Spleen (tissue), 11 donors: ENCODE results near the gene CACNA1C. TPM values are rescaled to one million over a fixed set of nuclear protein-coding genes. Genes with fewer than 3 reads are reported as not detected.

Source experiments
- DNase-seq: peaks from one replicate; pipeline ENCODE4 v3.0.0-alpha.2; 2020
- H3K27ac ChIP-seq, 8 donors: fragments of 200-600 bp; sonication (generic) in 7 of 8; 1 replicate in 4 of 8; 2 replicates in 4 of 8; pipeline versions ENCODE4 v1.5.0 to v1.8.0; 2016 to 2021; ENCODE audit warnings: inconsistent platforms in 4 of 8, mild to moderate bottlenecking in 4 of 8, moderate library complexity in 1 of 8
- H3K27me3 ChIP-seq, 7 donors: fragments of 200-600 bp; sonication (generic) in 6 of 7; replicated peaks in 1 of 7; 1 replicate in 4 of 7; 2 replicates in 3 of 7; pipeline versions ENCODE4 v1.5.0 to v1.8.0; 2016 to 2021; ENCODE audit warnings: inconsistent platforms in 3 of 7, mild to moderate bottlenecking in 1 of 7
- H3K36me3 ChIP-seq, 6 donors: fragments of 200-600 bp; sonication (generic) in 5 of 6; 1 replicate in 4 of 6; 2 replicates in 2 of 6; pipeline versions ENCODE4 v1.5.0 to v1.8.0; 2016 to 2021; ENCODE audit warnings: inconsistent platforms in 2 of 6
- H3K4me1 ChIP-seq, 6 donors: fragments of 200-600 bp; sonication (generic) in 5 of 6; 1 replicate in 3 of 6; 2 replicates in 3 of 6; pipeline versions ENCODE4 v1.5.0 to v1.8.0; 2016 to 2021; ENCODE audit warnings: inconsistent platforms in 3 of 6
- H3K4me3 ChIP-seq, 8 donors: fragments of 200-600 bp; sonication (generic) in 7 of 8; 1 replicate in 4 of 8; 2 replicates in 4 of 8; pipeline versions ENCODE4 v1.5.0 to v1.8.0; 2016 to 2021; ENCODE audit warnings: inconsistent platforms in 4 of 8, mild to moderate bottlenecking in 4 of 8, moderate library complexity in 2 of 8
- H3K9me3 ChIP-seq, 8 donors: fragments of 200-600 bp; sonication (generic) in 7 of 8; 1 replicate in 4 of 8; 2 replicates in 4 of 8; pipeline versions ENCODE4 v1.5.0 to v1.8.0; 2016 to 2021; ENCODE audit warnings: inconsistent platforms in 4 of 8
- POLR2A ChIP-seq, 3 donors: fragments of 450-650 bp; IDR thresholded peaks; one replicate each; pipeline ENCODE4 v1.5.1; 2017; ENCODE audit warnings: antibody characterized with exemption in 3 of 3, mild to moderate bottlenecking in 1 of 3
- POLR2AphosphoS5 ChIP-seq, 3 donors: sonication (generic); formaldehyde crosslinking; IDR thresholded peaks; one replicate each; pipeline ENCODE4 v1.5.1; 2017; ENCODE audit warnings: antibody characterized with exemption in 3 of 3
- WGBS, 5 donors: extraction: QIAGEN DNeasy Blood & Tissue Kit in 3 of 5; methylation state at CpG; one replicate each; pipeline versions ENCODE4 v1.1.5 to v1.1.7; 2013 to 2018; 5-methylcytosine and 5-hydroxymethylcytosine counted together
- intact Hi-C: fragments of 100-400 bp; cut with DNase I; formaldehyde crosslinking; loops from one replicate; pipeline ENCODE4 v1.15.0; 2023; ENCODE audit warnings: low total_unique reads
- polyA plus RNA-seq, 3 donors: library from polyadenylated mRNA; stranded (reverse); fragments of 200-250 nt; gene quantifications; one replicate each; pipeline ENCODE4 v1.2.1, GENCODE V29; 2013
- total RNA-seq, 7 donors: library from RNA; depleted of rRNA in 3 of 7; stranded (reverse); fragments of >200 nt in 3 of 7; fragmentation: NEBNext Ultra II Directional in 4 of 7; extraction: Animal tissue kit (Norgen Biotek cat#: 25700) in 4 of 7; gene quantifications; one replicate each; pipeline versions ENCODE4 v1.1.0 to v1.2.1, GENCODE V29; 2016 to 2021
- TF ChIP-seq, protein P1 (sequence below), 11 experiments: fragments of 200-600 bp in 7 of 11; fragments of 450-650 bp in 4 of 11; sonication (generic) in 4 of 11; IDR thresholded peaks in 8 of 11; conservative IDR thresholded peaks in 3 of 11; 1 replicate in 7 of 11; 2 replicates in 4 of 11; pipeline versions ENCODE4 v1.4.0 to v1.8.0; 2016 to 2021; ENCODE audit warnings: antibody characterized with exemption in 11 of 11, inconsistent platforms in 4 of 11, mild to moderate bottlenecking in 1 of 11
- donor health status: healthy with polysubstance abuse.
- donor health status: DM: no; HTN: no; CAD: no; lungs with moderate emphysema.
- donor health status: DM: no; HTN: no; CAD: no.
- donor health status: Bipolar disorder and iron deficiency.
- donor health status: healthy.
- donor health status: DM: no; HTN: no; CAD: no.
- donor health status: DM: yes; HTN: yes; CAD: no.

Gene CACNA1C
- total and polyA plus RNA-seq, 10 donors = 0.67 to 27.6 (median 18.4) TPM

GRCh38 chr12:2429032-2429431, 376.2 kb downstream of the CACNA1C start:
- Histone ChIP-seq H3K9me3 (peaks cover 0 to 8% (median 3%) of the 10 kb centered on the region in 8 donors), H3K27ac (no peak overlapping the region), H3K27me3 (no peaks in the 10 kb centered on the region), H3K4me3 (no peak overlapping the region), H3K4me1 (peaks cover 0 to 13% (median 2%) of the 10 kb centered on the region in 6 donors), H3K36me3 (no peaks in the 10 kb centered on the region)
- 83 to 93% (median 84%) methylated on average over 4 of the region's 4 CpGs for WGBS, 5 donors
- intact Hi-C loops = no loop called here
- DNase-seq = no peak
- TF ChIP-seq, protein P1, sequence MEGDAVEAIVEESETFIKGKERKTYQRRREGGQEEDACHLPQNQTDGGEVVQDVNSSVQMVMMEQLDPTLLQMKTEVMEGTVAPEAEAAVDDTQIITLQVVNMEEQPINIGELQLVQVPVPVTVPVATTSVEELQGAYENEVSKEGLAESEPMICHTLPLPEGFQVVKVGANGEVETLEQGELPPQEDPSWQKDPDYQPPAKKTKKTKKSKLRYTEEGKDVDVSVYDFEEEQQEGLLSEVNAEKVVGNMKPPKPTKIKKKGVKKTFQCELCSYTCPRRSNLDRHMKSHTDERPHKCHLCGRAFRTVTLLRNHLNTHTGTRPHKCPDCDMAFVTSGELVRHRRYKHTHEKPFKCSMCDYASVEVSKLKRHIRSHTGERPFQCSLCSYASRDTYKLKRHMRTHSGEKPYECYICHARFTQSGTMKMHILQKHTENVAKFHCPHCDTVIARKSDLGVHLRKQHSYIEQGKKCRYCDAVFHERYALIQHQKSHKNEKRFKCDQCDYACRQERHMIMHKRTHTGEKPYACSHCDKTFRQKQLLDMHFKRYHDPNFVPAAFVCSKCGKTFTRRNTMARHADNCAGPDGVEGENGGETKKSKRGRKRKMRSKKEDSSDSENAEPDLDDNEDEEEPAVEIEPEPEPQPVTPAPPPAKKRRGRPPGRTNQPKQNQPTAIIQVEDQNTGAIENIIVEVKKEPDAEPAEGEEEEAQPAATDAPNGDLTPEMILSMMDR (IDR thresholded peaks at IDR 0.05 in 8 of 11, conservative IDR thresholded peaks at IDR 0.05 in 3 of 11) = no peak
- TF ChIP-seq POLR2A (IDR thresholded peaks at IDR 0.05) = no peak
- TF ChIP-seq POLR2AphosphoS5 (IDR thresholded peaks at IDR 0.05) = no peak

DNA sequence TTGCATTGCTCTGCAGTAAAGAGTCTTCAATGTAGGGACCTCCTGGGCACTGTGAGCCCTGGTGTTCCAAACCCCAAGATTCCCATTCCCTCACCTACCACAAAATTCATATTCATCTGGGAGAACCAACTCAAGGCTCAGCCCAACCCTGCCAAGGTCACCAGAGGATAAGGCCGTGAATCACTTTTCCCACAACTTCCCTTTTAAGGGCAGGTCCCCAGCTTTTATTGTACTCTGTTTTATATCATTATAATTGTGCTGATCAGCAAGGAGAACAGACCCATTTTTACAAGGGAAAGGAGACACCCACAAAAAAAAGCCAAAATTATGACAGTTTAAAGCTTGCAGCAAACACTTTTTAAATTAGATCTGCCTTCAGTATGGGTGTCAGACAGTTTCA, 379.0 kb downstream of the CACNA1C start:
- Histone ChIP-seq H3K27ac (peak overlapping the region in 5 of 8 donors; percentile 41 to 67 (median 67)), H3K4me3 (no peak overlapping the region), H3K4me1 (peaks cover 0 to 11% (median 0%) of the 10 kb centered on the region in 6 donors), H3K27me3 (no peaks in the 10 kb centered on the region), H3K36me3 (no peaks in the 10 kb centered on the region), H3K9me3 (no peaks in the 10 kb centered on the region)
- TF ChIP-seq POLR2A (IDR thresholded peaks at IDR 0.05) (no peak), POLR2AphosphoS5 (IDR thresholded peaks at IDR 0.05) (no peak)
- TF ChIP-seq, protein P1 (IDR thresholded peaks at IDR 0.05 in 8 of 11, conservative IDR thresholded peaks at IDR 0.05 in 3 of 11) = no peak
- intact Hi-C loops = no loop called here
- WGBS, 5 donors = 4 to 17% (median 9%) methylated on average over 1 of the region's 1 CpG
- DNase-seq = no peak

DNA sequence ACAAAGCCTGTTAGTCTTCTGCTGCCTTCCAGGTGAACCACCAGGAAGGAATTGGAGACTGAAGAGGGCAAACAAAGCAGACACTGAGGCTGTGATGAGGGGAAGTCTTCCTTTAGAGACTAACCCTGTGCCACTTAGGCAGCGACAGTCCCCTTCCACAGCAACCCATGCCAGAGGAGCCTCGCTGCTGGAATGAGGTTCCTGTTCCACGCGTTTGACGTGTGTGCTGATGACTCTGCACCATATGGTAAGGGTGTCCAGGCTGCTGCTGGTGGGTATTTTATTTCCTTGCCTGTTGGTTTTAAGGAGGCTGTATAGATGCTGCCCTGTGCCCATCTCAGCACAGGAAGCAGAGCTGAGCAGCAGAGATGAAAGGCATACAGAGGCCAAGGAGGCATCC, 380.1 kb downstream of the CACNA1C start:
- Histone ChIP-seq H3K4me1 (peaks cover 0 to 11% (median 0%) of the 10 kb centered on the region in 6 donors), H3K27ac (peak overlapping the region in 2 of 8 donors; percentile 62 to 67), H3K9me3 (no peaks in the 10 kb centered on the region), H3K27me3 (no peaks in the 10 kb centered on the region), H3K36me3 (no peaks in the 10 kb centered on the region), H3K4me3 (no peak overlapping the region)
- intact Hi-C loops = no loop called here
- WGBS, 5 donors = 69 to 95% (median 87%) methylated on average over 4 to 5 of the region's 5 CpGs
- no peak for DNase-seq
- TF ChIP-seq POLR2A (IDR thresholded peaks at IDR 0.05) (no peak), POLR2AphosphoS5 (IDR thresholded peaks at IDR 0.05) (no peak)
- TF ChIP-seq, protein P1 (IDR thresholded peaks at IDR 0.05 in 8 of 11, conservative IDR thresholded peaks at IDR 0.05 in 3 of 11) = no peak

DNA sequence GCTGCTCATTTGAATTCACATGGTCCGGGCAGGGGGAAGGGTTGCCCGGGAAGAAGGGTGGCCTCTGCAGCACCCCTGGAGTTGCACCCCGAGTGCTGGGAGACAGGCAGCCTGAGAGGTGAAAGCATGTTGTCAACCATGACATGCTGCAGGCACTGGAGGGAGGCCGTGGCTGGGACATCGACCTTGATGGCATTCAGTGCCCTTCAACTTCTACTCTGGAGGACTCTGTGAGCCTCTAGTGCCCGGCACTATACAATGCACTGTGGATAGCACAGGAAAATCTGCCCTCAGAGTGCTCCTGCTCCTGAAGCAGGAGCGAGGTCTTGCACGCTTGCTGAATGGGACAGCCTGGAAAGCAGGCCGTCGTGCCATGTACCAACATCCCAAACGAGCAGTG, 382.7 kb downstream of the CACNA1C start:
- DNase-seq = no peak
- Histone ChIP-seq H3K4me3 (no peak overlapping the region), H3K27ac (no peak overlapping the region), H3K4me1 (peaks cover 0 to 19% (median 0%) of the 10 kb centered on the region in 6 donors), H3K27me3 (no peaks in the 10 kb centered on the region), H3K9me3 (no peaks in the 10 kb centered on the region), H3K36me3 (no peaks in the 10 kb centered on the region)
- 78 to 93% (median 84%) methylated on average over 8 to 11 of the region's 11 CpGs for WGBS, 5 donors
- intact Hi-C loops = no loop called here
- TF ChIP-seq, protein P1 (IDR thresholded peaks at IDR 0.05 in 8 of 11, conservative IDR thresholded peaks at IDR 0.05 in 3 of 11) = no peak
- TF ChIP-seq POLR2AphosphoS5 (IDR thresholded peaks at IDR 0.05) = no peak
- TF ChIP-seq POLR2A (IDR thresholded peaks at IDR 0.05) = no peak
